Adrenal gland (tissue), 12 donors: ENCODE data around the gene CRHR1. TPM values are rescaled to one million over a fixed set of nuclear protein-coding genes. Genes with fewer than 3 reads are reported as not detected.

Experiments
- DNase-seq, 7 donors: peaks; one replicate each; pipeline ENCODE4 v3.0.0-alpha.2; 2019 to 2020
- H3K27ac ChIP-seq, 5 donors: fragments of 200-600 bp; sonication (generic) in 4 of 5; 1 replicate in 3 of 5; 2 replicates in 2 of 5; pipeline versions ENCODE4 v1.5.1 to v1.8.0; 2016 to 2020; ENCODE audit warnings: mild to moderate bottlenecking in 1 of 5
- H3K27me3 ChIP-seq: fragments of 200-600 bp; 2 replicates; pipeline ENCODE4 v1.8.0; 2021
- H3K36me3 ChIP-seq, 2 donors: fragments of 200-600 bp; replicated peaks in 1 of 2; 1 replicate in 1 of 2; 2 replicates in 1 of 2; pipeline versions ENCODE4 v1.5.1 to v1.8.0; 2018 to 2022
- H3K4me1 ChIP-seq, 2 donors: fragments of 200-600 bp; replicated peaks in 1 of 2; 1 replicate in 1 of 2; 2 replicates in 1 of 2; pipeline versions ENCODE4 v1.5.1 to v1.8.0; 2018 to 2021
- H3K4me3 ChIP-seq, 4 donors: fragments of 200-600 bp; sonication (generic) in 3 of 4; one replicate each; pipeline ENCODE4 v1.5.1; 2016 to 2018
- H3K9me3 ChIP-seq, 3 donors: fragments of 200-600 bp; sonication (generic) in 1 of 3; replicated peaks in 1 of 3; 1 replicate in 2 of 3; 2 replicates in 1 of 3; pipeline versions ENCODE4 v1.5.1 to v1.8.0; 2016 to 2021
- POLR2A ChIP-seq, 2 donors: fragments of 450-650 bp; IDR thresholded peaks; one replicate each; pipeline ENCODE4 v1.6.1; 2017; ENCODE audit warnings: antibody characterized with exemption in 2 of 2, mild to moderate bottlenecking in 2 of 2, moderate library complexity in 1 of 2
- WGBS, 4 donors: extraction: QIAGEN DNeasy Blood & Tissue Kit in 2 of 4; methylation state at CpG; one replicate each; pipeline versions ENCODE4 v1.1.5 to v1.1.7; 2013 to 2017; 5-methylcytosine and 5-hydroxymethylcytosine counted together
- intact Hi-C, 2 donors: fragments of 100-400 bp; cut with DNase I; formaldehyde crosslinking; loops; one replicate each; pipeline versions ENCODE4 v1.14.1 to v1.15.0; 2022 to 2023
- polyA plus RNA-seq, 3 donors: library from polyadenylated mRNA; stranded (reverse); fragments of 200-250 nt in 2 of 3; fragments of 350-450 nt in 1 of 3; fragmentation: Illumina TruSeq in 1 of 3; extraction: RNeasy Lipid Tissue Mini Kit (QIAGEN cat#74804) in 1 of 3; gene quantifications; one replicate each; pipeline ENCODE4 v1.2.3, GENCODE V29; 2013 to 2014
- total RNA-seq, 9 donors: library from RNA; depleted of rRNA in 4 of 9; stranded (reverse); fragments of >200 nt in 4 of 9; fragments of 120-200 nt in 1 of 9; fragmentation: NEBNext Ultra II Directional in 1 of 9; extraction: Animal tissue kit (Norgen Biotek cat#: 25700) in 1 of 9; gene quantifications; one replicate each; pipeline versions ENCODE4 v1.1.0 to v1.2.4, GENCODE V29; 2013 to 2023
- TF ChIP-seq, protein P1 (sequence below), 6 experiments: fragments of 450-650 bp in 4 of 6; fragments of 200-600 bp in 2 of 6; sonication (generic) in 1 of 6; IDR thresholded peaks; 1 replicate in 5 of 6; 2 replicates in 1 of 6; pipeline versions ENCODE4 v1.5.1 to v1.8.0; 2016 to 2021; ENCODE audit warnings: antibody characterized with exemption in 6 of 6, mild to moderate bottlenecking in 2 of 6, moderate library complexity in 1 of 6
- donor health status: healthy with polysubstance abuse.
- donor health status: Bipolar disorder and iron deficiency.
- donor health status: DM: yes; HTN: yes; CAD: no.
- donor health status: DM: no; HTN: no; CAD: no.
- donor health status: DM: no; HTN: no; CAD: no.
- donor health status: DM: yes; HTN: yes; CAD: no.

Gene CRHR1
- total and polyA plus RNA-seq, 12 donors, result 0.27 TPM; not detected in 11

DNA sequence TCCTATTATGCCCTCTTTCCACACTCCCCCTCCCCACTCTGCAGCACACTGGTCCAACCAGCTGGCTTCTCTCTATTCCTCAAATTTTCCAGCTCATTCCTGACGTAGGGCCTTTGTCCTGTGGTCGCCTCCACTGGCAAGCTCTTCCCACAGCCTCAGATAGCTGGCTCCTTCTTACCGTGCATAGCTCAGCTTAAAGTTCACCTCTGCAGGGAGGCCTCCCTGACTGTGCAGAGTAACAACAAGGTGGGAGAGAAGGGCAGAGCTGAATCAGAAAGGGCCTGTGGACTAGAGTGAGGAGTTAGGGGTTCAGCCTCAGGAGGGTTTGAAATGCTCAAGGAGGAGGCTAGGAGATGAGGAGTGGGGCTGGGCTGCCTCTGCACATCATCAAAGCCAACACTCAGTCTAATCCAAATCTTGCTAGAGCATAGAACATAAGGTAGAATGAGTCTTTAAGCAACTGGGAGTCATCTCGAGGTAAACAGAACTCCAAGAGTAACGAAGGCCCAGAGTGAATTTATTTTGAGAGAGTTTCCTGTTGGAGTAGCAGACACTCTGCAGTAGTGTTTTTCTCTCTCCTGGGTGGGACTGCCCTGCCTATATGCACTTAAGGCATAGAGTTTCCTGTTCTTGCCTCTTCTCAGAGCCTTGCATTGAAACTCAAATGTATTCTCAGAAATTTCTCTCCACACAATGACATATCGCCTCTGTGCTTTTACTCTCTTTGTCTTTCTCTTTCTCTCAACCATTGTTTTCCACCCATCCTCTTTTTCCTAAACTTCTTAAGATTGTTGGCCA lies 79.9 kb downstream of the CRHR1 start:
- Histone ChIP-seq H3K4me3 (no peak overlapping the region), H3K27ac (no peak overlapping the region), H3K27me3 (peaks cover 11% of the 10 kb centered on the region), H3K9me3 (no peaks in the 10 kb centered on the region), H3K36me3 (no peaks in the 10 kb centered on the region), H3K4me1 (no peaks in the 10 kb centered on the region)
- intact Hi-C loops, result no loop called here
- no peak for DNase-seq
- WGBS, 4 donors, result 44 to 61% (median 54%) methylated on average over 6 of the region's 6 CpGs
- TF ChIP-seq POLR2A (IDR thresholded peaks at IDR 0.05), result no peak
- TF ChIP-seq, protein P1, sequence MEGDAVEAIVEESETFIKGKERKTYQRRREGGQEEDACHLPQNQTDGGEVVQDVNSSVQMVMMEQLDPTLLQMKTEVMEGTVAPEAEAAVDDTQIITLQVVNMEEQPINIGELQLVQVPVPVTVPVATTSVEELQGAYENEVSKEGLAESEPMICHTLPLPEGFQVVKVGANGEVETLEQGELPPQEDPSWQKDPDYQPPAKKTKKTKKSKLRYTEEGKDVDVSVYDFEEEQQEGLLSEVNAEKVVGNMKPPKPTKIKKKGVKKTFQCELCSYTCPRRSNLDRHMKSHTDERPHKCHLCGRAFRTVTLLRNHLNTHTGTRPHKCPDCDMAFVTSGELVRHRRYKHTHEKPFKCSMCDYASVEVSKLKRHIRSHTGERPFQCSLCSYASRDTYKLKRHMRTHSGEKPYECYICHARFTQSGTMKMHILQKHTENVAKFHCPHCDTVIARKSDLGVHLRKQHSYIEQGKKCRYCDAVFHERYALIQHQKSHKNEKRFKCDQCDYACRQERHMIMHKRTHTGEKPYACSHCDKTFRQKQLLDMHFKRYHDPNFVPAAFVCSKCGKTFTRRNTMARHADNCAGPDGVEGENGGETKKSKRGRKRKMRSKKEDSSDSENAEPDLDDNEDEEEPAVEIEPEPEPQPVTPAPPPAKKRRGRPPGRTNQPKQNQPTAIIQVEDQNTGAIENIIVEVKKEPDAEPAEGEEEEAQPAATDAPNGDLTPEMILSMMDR (IDR thresholded peaks at IDR 0.05), result no peak

DNA sequence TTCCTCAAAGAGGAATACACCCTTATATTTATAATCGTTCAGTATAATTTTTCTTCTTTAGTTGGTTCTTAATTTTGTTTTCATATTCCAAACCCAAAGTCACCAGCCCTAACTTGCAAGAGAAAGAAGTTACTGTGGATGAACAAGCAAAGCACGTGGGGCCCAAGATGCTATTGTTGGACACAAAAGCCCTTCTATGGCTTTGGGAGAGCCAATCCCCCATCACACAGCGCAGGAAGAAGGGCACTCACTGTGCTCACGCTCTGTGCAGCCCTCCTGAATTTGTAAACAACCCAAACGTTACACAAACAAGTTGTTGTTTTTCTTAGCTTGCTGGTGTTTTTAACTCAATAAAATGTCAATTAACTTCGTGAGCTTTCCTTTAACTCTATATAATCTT lies 83.1 kb downstream of the CRHR1 start:
- WGBS, 4 donors, result 70 to 82% (median 78%) methylated on average over 6 of the region's 6 CpGs
- no peaks in the 10 kb centered on the region for H3K4me1 ChIP-seq
- no peak overlapping the region for H3K27ac ChIP-seq
- H3K4me3 ChIP-seq, result no peak overlapping the region
- H3K9me3 ChIP-seq, result no peaks in the 10 kb centered on the region
- peaks cover 11% of the 10 kb centered on the region for H3K27me3 ChIP-seq
- TF ChIP-seq, protein P1 (IDR thresholded peaks at IDR 0.05), result no peak
- TF ChIP-seq POLR2A (IDR thresholded peaks at IDR 0.05), result no peak
- no peaks in the 10 kb centered on the region for H3K36me3 ChIP-seq
- no peak for DNase-seq
- intact Hi-C loops, result no loop called here

- H3K27me3 ChIP-seq, result peaks cover 11% of the 10 kb centered on the region
- 62 to 83% (median 63%) methylated on average over 8 of the region's 8 CpGs for WGBS, 4 donors
- no peaks in the 10 kb centered on the region for H3K4me1 ChIP-seq
- H3K9me3 ChIP-seq, result no peaks in the 10 kb centered on the region
- no peak for TF ChIP-seq POLR2A (IDR thresholded peaks at IDR 0.05)
- TF ChIP-seq, protein P1 (IDR thresholded peaks at IDR 0.05), result no peak
- H3K36me3 ChIP-seq, result no peaks in the 10 kb centered on the region
- no peak overlapping the region for H3K27ac ChIP-seq
- H3K4me3 ChIP-seq, result no peak overlapping the region
- intact Hi-C loops, result no loop called here
- no peak for DNase-seq
Observed at GRCh38 chr17:45867702-45868101, 83.6 kb downstream of the CRHR1 start.

- intact Hi-C loops, result no loop called here
- no peaks in the 10 kb centered on the region for H3K9me3 ChIP-seq
- DNase-seq, result no peak
- no peak overlapping the region for H3K4me3 ChIP-seq
- H3K36me3 ChIP-seq, result no peaks in the 10 kb centered on the region
- WGBS, 4 donors, result 46 to 71% (median 50%) methylated on average over 5 of the region's 5 CpGs
- TF ChIP-seq POLR2A (IDR thresholded peaks at IDR 0.05), result no peak
- TF ChIP-seq, protein P1 (IDR thresholded peaks at IDR 0.05), result no peak
- peaks cover 11% of the 10 kb centered on the region for H3K27me3 ChIP-seq
- H3K4me1 ChIP-seq, result no peaks in the 10 kb centered on the region
- H3K27ac ChIP-seq, result no peak overlapping the region
Observed at GRCh38 chr17:45868276-45868675, 84.2 kb downstream of the CRHR1 start.
